IMR-90 (cell line): ENCODE data around the gene GRM4. TPM values are rescaled to one million over a fixed set of nuclear protein-coding genes. Genes with fewer than 3 reads are reported as not detected.

Experiments
- ATAC-seq: fragments of 200-7000 bp; cut with Tn5 transposase; 2 replicates; pipeline ENCODE4 v1.9.1; 2020; ENCODE audit warnings: low read depth, mild to moderate bottlenecking, moderate library complexity
- BruUV-seq: library from RNA; stranded (reverse); fragments of 400-500 nt; replicated peaks from 2 replicates; lab custom pipeline; 2021; lab: Mats Ljungman, UMichigan
- CTCF ChIA-PET: fragments of 300-600 bp; formaldehyde crosslinking; extraction: SDS; loops from one replicate; lab custom pipeline; 2021; ENCODE audit warnings: antibody characterized with exemption; lab: Yijun Ruan, JAX
- POLR2A ChIA-PET: fragments of 300-600 bp; sonication (Branson Sonifier 250); formaldehyde crosslinking; loops from one replicate; lab custom pipeline; 2022; ENCODE audit warnings: antibody characterized with exemption; ENCODE audit not compliant: unreplicated experiment; lab: Charles Lee
- DNase-seq: peaks from one replicate; pipeline ENCODE4 v3.0.0; 2013
- H2AFZ ChIP-seq: replicated peaks from 2 replicates; pipeline ENCODE3; 2013; ENCODE audit warnings: low read length, mild to moderate bottlenecking; ENCODE audit not compliant: poor library complexity
- H2AK5ac ChIP-seq: 2 replicates; pipeline ENCODE4 v1.6.1; 2013; ENCODE audit warnings: low read depth, low read length, inconsistent platforms
- H2AK9ac ChIP-seq: replicated peaks from 2 replicates; pipeline ENCODE3; 2013; ENCODE audit warnings: mild to moderate bottlenecking, low read depth, low read length, moderate library complexity; ENCODE audit not compliant: poor library complexity
- H2BK120ac ChIP-seq: 2 replicates; pipeline ENCODE4 v1.6.1; 2013; ENCODE audit warnings: low read depth, low read length, inconsistent platforms
- H2BK15ac ChIP-seq: 3 replicates; pipeline ENCODE4 v1.6.1; 2013; ENCODE audit warnings: low read depth, low read length, inconsistent platforms
- H2BK20ac ChIP-seq: 2 replicates; pipeline ENCODE4 v1.6.1; 2013; ENCODE audit warnings: low read depth, mild to moderate bottlenecking, inconsistent platforms, low read length, moderate library complexity
- H2BK5ac ChIP-seq: 2 replicates; pipeline ENCODE4 v1.6.1; 2013; ENCODE audit warnings: mild to moderate bottlenecking, low read depth, low read length, inconsistent platforms; ENCODE audit not compliant: poor library complexity, severe bottlenecking
- H3K14ac ChIP-seq: replicated peaks from 2 replicates; pipeline ENCODE4 v1.6.1; 2013; ENCODE audit warnings: low read depth, low read length, inconsistent platforms
- H3K18ac ChIP-seq: 2 replicates; pipeline ENCODE4 v1.6.1; 2013; ENCODE audit warnings: low read depth, low read length, control low read depth
- H3K23ac ChIP-seq: 2 replicates; pipeline ENCODE4 v1.6.1; 2013; ENCODE audit warnings: low read depth, low read length, inconsistent platforms
- H3K27ac ChIP-seq: 2 replicates; pipeline ENCODE4 v1.5.1; 2013; ENCODE audit warnings: mild to moderate bottlenecking, control low read depth, low read length; ENCODE audit not compliant: insufficient read depth
- H3K27me3 ChIP-seq: 2 replicates; pipeline ENCODE4 v1.6.1; 2013; ENCODE audit warnings: low read length; ENCODE audit not compliant: control insufficient read depth, insufficient read depth
- H3K36me3 ChIP-seq: 2 replicates; pipeline ENCODE4 v1.6.1; 2013; ENCODE audit warnings: low read length, mixed read lengths; ENCODE audit not compliant: control insufficient read depth, insufficient read depth
- H3K4ac ChIP-seq: 2 replicates; pipeline ENCODE4 v1.6.1; 2013; ENCODE audit warnings: low read depth, low read length, inconsistent platforms
- H3K4me1 ChIP-seq: 2 replicates; pipeline ENCODE4 v1.6.1; 2013; ENCODE audit warnings: low read length, mixed read lengths; ENCODE audit not compliant: control insufficient read depth, insufficient read depth
- H3K4me2 ChIP-seq: 2 replicates; pipeline ENCODE4 v1.6.1; 2013; ENCODE audit warnings: low read depth, mild to moderate bottlenecking, control low read depth, low read length, moderate library complexity
- H3K4me3 ChIP-seq: 2 replicates; pipeline ENCODE4 v1.5.1; 2013; ENCODE audit warnings: low read depth, mild to moderate bottlenecking, control low read depth, low read length, moderate library complexity; ENCODE audit not compliant: insufficient read depth
- H3K56ac ChIP-seq: 2 replicates; pipeline ENCODE4 v1.6.1; 2013; ENCODE audit warnings: low read length, inconsistent platforms; ENCODE audit not compliant: insufficient read depth; ENCODE audit errors: extremely low read depth
- H3K79me1 ChIP-seq, 2 experiments: 2 replicates each; pipeline ENCODE4 v1.6.1; 2013; ENCODE audit warnings: low read length in 2 of 2, inconsistent platforms in 1 of 2, low read depth in 1 of 2
- H3K9ac ChIP-seq: 2 replicates; pipeline ENCODE4 v1.6.1; 2013; ENCODE audit warnings: low read depth, low read length, control low read depth
- H3K9me1 ChIP-seq: 2 replicates; pipeline ENCODE4 v1.6.1; 2013; ENCODE audit warnings: low read length, inconsistent platforms; ENCODE audit not compliant: insufficient read depth
- H3K9me3 ChIP-seq: 2 replicates; pipeline ENCODE4 v1.6.1; 2013; ENCODE audit warnings: low read length; ENCODE audit not compliant: control insufficient read depth, insufficient read depth
- H4K20me1 ChIP-seq: 2 replicates; pipeline ENCODE4 v1.6.1; 2013; ENCODE audit warnings: low read length, inconsistent platforms; ENCODE audit not compliant: insufficient read depth
- H4K5ac ChIP-seq: 2 replicates; pipeline ENCODE4 v1.6.1; 2013; ENCODE audit warnings: mild to moderate bottlenecking, low read depth, low read length, control low read depth
- H4K8ac ChIP-seq, 2 experiments: 2 replicates each; pipeline ENCODE4 v1.6.1; 2013; ENCODE audit warnings: low read depth in 2 of 2, low read length in 2 of 2, control low read depth in 1 of 2, inconsistent platforms in 1 of 2
- H4K91ac ChIP-seq: 2 replicates; pipeline ENCODE4 v1.6.1; 2013; ENCODE audit warnings: low read depth, low read length, inconsistent platforms; ENCODE audit not compliant: insufficient read depth
- BHLHE40 ChIP-seq: fragments of 150-350 bp; IDR thresholded peaks from 2 replicates; pipeline ENCODE4 v1.6.1; 2016; ENCODE audit warnings: mild to moderate bottlenecking, low read depth, low read length
- CHD1 ChIP-seq: IDR thresholded peaks from 2 replicates; pipeline ENCODE4 v1.6.1; 2012; ENCODE audit warnings: low read depth, low read length, improper control_type of control experiment
- MAFK ChIP-seq: IDR thresholded peaks from 2 replicates; pipeline ENCODE4 v1.6.1; 2012; ENCODE audit warnings: low read depth, low read length, improper control_type of control experiment
- MXI1 ChIP-seq: IDR thresholded peaks from 2 replicates; pipeline ENCODE4 v1.6.1; 2012; ENCODE audit warnings: low read depth, mild to moderate bottlenecking, low read length, moderate library complexity, borderline replicate concordance
- NFE2L2 ChIP-seq: fragments of 150-350 bp; IDR thresholded peaks from 2 replicates; pipeline ENCODE4 v1.6.1; 2016; ENCODE audit warnings: low read depth, mild to moderate bottlenecking, low read length
- RAD21 ChIP-seq: IDR thresholded peaks from 2 replicates; pipeline ENCODE4 v1.6.1; 2012; ENCODE audit warnings: low read length, improper control_type of control experiment
- RFX5 ChIP-seq: IDR thresholded peaks from 2 replicates; pipeline ENCODE4 v1.8.0; 2012; ENCODE audit warnings: low read depth, mild to moderate bottlenecking, low read length, moderate library complexity
- WGBS, 2 experiments: methylation state at CpG; one replicate each; pipeline versions ENCODE4 v1.1.5 to v1.1.7; 2013; ENCODE audit warnings: missing lambda C conversion rate in 2 of 2; ENCODE audit not compliant: insufficient read length in 1 of 2; ENCODE audit errors: extremely low coverage in 2 of 2; 5-methylcytosine and 5-hydroxymethylcytosine counted together
- dilution Hi-C: fragments of 300-500 bp; cut with HindIII; formaldehyde crosslinking; loops from one replicate; pipeline ENCODE4 v1.14.3; 2018; ENCODE audit warnings: low sequenced_read_pairs; ENCODE audit not compliant: unreplicated experiment
- in situ Hi-C: fragments of 300-500 bp; cut with MboI; formaldehyde crosslinking; loops from 3 replicates; pipeline ENCODE4 v1.14.3; 2019; ENCODE audit warnings: low sequenced_read_pairs, inconsistent platforms, mixed read lengths
- intact Hi-C: fragments of 100-400 bp; cut with micrococcal nuclease; formaldehyde crosslinking; loops from 2 replicates; pipeline ENCODE4 v1.10.0; 2022
- polyA plus RNA-seq, 3 experiments: library from polyadenylated mRNA; depleted of rRNA; stranded (reverse); fragments of >200 nt; gene quantifications; 2 replicates each; pipeline ENCODE4 v1.2.3, GENCODE V29; 2012; ENCODE audit warnings: low replicate concordance in 1 of 3
- total RNA-seq: library from RNA; depleted of rRNA; stranded (reverse); fragments of >200 nt; gene quantifications from 2 replicates; pipeline ENCODE4 v1.2.3, GENCODE V29; 2012
- TF ChIP-seq, protein P1 (sequence below): fragments of 150-350 bp; IDR thresholded peaks from 2 replicates; pipeline ENCODE4 v1.6.1; 2016; ENCODE audit warnings: low read depth, mild to moderate bottlenecking, low read length, moderate library complexity, borderline replicate concordance

GRM4 gene
- total and polyA plus RNA-seq, 2 of the 4 experiments (the other 2 are of a cell fraction), result 0.02 TPM; not detected in 1

DNA sequence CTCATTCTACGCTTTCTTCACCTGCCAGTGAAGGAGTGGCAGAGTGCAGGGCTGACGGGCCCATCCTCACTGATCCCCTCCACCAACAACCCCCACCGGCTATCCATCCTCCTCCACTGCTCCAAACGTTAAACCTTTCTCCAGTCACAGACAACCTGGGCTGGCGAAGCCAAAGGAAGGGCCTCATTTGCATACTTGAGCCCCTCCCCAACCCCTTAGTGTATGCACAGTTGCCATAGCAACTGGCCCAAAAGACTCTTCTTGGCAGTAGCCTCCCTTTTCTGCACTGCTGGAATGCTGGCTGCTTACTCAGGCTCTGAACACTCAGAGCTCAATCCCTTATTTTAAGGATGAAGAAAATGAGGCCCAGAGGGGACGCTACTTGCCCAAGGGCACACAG is 130.3 kb downstream of the GRM4 start:
- H3K4ac ChIP-seq, result no peak overlapping the region
- BruUV-seq, result no TSS peak
- WGBS, 2 experiments, result 60% methylated on average over 1 of the region's 6 CpGs; no CpG with 5 or more reads in 1 of the 2 experiments
- TF ChIP-seq NFE2L2, result no peak
- TF ChIP-seq BHLHE40, result no peak
- no peak for TF ChIP-seq CHD1
- TF ChIP-seq, protein P1, sequence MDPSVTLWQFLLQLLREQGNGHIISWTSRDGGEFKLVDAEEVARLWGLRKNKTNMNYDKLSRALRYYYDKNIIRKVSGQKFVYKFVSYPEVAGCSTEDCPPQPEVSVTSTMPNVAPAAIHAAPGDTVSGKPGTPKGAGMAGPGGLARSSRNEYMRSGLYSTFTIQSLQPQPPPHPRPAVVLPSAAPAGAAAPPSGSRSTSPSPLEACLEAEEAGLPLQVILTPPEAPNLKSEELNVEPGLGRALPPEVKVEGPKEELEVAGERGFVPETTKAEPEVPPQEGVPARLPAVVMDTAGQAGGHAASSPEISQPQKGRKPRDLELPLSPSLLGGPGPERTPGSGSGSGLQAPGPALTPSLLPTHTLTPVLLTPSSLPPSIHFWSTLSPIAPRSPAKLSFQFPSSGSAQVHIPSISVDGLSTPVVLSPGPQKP, result no peak
- TF ChIP-seq MXI1, result no peak
- TF ChIP-seq RFX5, result no peak
- no peak for TF ChIP-seq RAD21
- no peak for TF ChIP-seq MAFK
- DNase-seq (no peak), ATAC-seq (no peak)
- no peak overlapping the region for H2BK20ac ChIP-seq
- H2AK9ac ChIP-seq, result no peak overlapping the region
- H2AK5ac ChIP-seq, result no peak overlapping the region
- H2BK5ac ChIP-seq, result no peak overlapping the region
- H2AFZ ChIP-seq, result no peak overlapping the region
- H3K27me3 ChIP-seq, result peaks cover 14% of the 10 kb centered on the region
- no peak overlapping the region for H3K56ac ChIP-seq
- ChIA-PET CTCF (no interaction called here), POLR2A (no interaction called here)
- dilution Hi-C loops, result no loop called here
- H3K9ac ChIP-seq, result no peak overlapping the region
- H3K36me3 ChIP-seq, result no peaks in the 10 kb centered on the region
- H3K4me1 ChIP-seq, result no peaks in the 10 kb centered on the region
- no peak overlapping the region for H3K23ac ChIP-seq
- H3K27ac ChIP-seq, result no peak overlapping the region
- H4K5ac ChIP-seq, result no peak overlapping the region
- no peak overlapping the region for H2BK15ac ChIP-seq
- H2BK120ac ChIP-seq, result no peak overlapping the region
- in situ Hi-C loops, result no loop called here
- no peaks in the 10 kb centered on the region for H3K79me1 ChIP-seq
- H3K9me1 ChIP-seq, result no peaks in the 10 kb centered on the region
- no peak overlapping the region for H4K8ac ChIP-seq
- H3K4me3 ChIP-seq, result no peak overlapping the region
- no peaks in the 10 kb centered on the region for H3K9me3 ChIP-seq
- H3K14ac ChIP-seq, result no peak overlapping the region
- no peak overlapping the region for H3K4me2 ChIP-seq
- intact Hi-C loops, result no loop called here
- no peak overlapping the region for H3K18ac ChIP-seq
- no peaks in the 10 kb centered on the region for H4K20me1 ChIP-seq
- H4K91ac ChIP-seq, result no peak overlapping the region
